OCI-LY1 (cell line): ENCODE measurements around the gene CRB2.

Experiments
- CTCF ChIP-seq: fragments of 200-600 bp; sonication (generic), shearing (Covaris generic); IDR thresholded peaks from 2 replicates; pipeline ENCODE4 v1.5.1; 2017; ENCODE audit warnings: mild to moderate bottlenecking, antibody characterized with exemption, low read length, moderate library complexity, mixed read lengths
- EZH2 ChIP-seq: fragments of 200-600 bp; sonication (generic), shearing (Covaris generic); IDR thresholded peaks from 2 replicates; pipeline ENCODE4 v1.8.0; 2017; ENCODE audit warnings: borderline replicate concordance, mixed run types, mild to moderate bottlenecking, antibody characterized with exemption, low read length, moderate library complexity, mixed read lengths

- TF ChIP-seq CTCF (no peak), EZH2 (no peak)
These were observed 24.5 kb upstream of the CRB2 start for GRCh38 chr9:123331346-123332060.
